HG02610 (cell line): ENCODE measurements around the gene ZCCHC24.

Experiments
- ATAC-seq: cut with Tn5 transposase; IDR thresholded peaks from one replicate; pipeline ENCODE4 v1.9.1; 2021; ENCODE audit warnings: mild to moderate bottlenecking, moderate library complexity; ENCODE audit not compliant: unreplicated experiment

ZCCHC24 gene

DNA sequence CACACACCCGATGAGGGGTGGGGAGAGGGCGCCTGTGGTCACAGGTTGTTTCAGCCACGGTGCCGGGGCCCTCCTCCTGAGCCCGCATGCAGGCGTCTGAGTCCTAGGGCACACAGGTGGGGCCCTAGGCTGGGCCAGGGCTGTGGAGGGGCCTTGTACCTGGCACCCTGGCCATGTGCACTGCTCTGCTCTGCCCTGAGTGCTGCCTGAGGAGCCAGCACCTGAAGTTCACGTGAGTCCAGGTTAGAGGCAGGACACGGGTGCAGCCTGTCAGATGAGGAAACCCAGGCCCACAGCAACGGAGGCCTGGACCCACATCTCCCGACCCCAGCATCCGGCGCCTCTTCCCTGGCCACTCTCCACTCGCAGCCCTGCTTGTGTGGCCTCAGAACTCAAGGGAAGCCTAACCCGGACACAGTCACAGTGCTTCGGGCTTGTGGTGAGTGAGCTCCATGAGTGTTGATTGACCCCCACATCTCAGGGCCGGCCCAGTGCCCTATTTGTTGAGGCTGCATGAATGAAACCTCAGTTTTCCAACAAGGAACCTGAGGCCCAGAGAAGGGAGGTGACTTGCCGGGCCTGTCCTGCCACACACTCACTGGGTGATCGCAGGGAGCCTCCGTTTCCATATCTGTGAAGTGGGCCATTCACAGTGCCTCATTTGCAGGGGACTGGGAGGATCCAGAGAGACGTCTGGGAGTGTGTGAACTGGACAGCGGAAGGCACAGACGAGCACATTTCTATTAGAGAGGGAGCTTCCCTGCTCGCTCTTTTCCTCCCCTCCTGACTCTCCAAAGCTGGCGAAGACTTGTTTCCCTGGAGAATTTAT lies 58.6 kb downstream of the ZCCHC24 start:
- ATAC-seq, result no peak

DNA sequence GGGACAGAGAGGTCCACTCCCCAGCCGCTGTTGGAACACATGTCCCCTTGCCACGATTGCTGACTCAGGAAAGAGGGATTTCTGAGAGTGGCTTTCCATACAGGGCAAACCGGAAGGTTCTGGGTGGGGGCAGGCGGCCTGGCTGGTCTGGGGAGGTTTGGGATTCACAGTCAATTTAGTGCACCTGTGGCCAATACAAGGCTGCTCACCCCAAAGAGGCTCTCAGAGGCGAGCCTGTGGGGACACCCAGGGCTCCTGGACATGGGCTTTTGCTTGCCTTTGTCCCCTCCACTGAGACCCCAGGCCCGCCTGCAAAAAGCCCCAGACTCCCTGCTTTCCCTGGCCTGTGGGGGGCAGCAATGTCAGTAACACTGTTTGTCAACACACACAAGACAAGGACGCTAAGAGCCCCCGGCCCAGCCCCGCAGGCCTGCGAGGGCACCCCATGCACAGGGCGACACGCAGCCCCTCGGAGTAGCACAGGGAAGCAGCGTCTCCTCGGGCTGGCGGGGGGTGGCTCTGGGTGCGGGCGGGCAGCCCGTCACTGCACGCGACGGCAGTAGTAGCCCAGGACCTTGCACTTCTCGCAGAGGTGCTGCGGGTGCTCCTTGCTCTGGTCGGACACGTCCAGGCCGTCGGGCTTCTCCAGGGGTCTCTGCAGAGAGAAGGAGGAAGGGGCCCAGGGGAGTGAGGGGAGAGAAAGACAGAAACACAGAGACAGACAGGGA lies 59.5 kb downstream of the ZCCHC24 start:
- no peak for ATAC-seq

DNA sequence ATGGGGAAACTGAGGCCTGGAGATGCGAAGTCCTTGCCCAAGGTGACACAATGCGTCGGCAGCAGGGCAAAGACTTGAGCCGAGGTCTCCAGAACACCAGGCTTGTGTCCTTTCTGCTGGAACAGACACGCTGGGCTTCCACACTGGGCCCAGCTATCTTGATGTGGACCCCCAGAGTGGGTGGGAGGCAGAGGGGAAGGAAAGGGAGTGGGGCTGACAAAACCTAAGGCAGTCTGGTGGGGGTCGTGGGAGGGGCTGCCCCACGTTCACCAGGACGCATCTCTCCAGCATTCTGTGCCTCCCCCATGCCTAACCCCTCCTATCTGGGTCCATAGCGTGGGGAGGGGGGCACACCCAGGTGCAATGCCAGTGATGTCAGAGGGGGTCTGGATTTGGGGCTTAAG lies 60.0 kb downstream of the ZCCHC24 start:
- no peak for ATAC-seq

DNA sequence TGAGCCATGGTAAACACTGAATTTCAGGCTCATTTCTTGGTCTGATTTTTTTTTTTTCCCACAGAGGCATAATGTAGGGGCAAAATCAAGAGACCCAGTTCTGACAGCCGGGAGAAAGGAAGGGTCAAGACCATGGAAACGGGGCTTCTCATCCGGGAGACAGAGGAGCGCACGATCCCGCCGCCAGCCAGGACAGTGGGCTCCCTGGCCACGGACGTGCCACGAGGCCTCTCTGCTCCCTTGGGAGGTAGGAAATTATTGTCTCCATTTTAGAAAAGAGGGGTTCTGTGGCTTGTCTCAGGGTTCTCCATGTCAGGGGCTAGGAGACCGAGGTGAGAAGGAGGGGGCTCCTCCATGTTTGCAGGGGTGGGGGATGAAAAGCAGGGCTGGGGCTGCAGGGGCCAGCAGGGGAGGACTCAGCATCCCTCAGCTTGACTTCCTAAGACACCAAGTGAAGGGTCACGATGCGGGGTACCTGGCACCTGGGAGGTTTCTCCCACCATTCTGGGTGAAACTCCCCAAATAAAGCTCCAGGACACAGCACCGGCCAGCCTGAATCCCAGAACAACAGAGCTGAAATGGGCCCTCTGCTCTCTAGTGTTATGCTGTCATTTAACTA lies 60.5 kb downstream of the ZCCHC24 start:
- ATAC-seq, result no peak

DNA sequence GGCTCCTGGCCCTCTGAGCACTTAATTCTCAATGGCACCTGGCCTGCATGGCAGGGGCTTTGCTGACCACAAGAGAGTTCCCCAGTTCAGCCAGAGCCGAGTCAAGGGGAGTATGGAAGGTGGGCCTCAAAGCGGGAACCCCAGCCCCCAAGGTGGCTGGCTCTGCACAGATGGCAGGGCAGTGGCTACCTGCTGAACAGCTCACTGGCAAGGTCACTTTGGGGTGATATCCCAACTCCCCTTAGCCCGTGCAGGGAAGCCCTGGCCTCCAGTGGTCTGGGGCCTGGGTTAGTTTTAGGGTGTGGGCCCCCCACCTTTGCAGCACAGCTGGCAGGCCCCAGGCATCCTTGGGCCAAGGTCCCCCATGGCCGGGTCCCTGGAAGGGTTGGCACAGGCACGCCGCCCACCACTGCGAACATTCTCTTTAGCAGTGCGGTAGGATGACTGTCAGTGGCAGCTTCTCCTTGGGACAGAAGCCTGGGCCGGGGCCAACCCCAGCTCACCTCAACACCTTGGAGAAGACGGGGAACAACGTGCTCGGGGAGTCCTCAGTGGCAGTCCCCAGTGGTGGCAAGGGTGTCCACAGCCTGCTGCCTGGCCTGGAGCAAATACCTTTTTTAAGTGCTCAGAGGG lies 61.3 kb downstream of the ZCCHC24 start:
- ATAC-seq, result no peak

DNA sequence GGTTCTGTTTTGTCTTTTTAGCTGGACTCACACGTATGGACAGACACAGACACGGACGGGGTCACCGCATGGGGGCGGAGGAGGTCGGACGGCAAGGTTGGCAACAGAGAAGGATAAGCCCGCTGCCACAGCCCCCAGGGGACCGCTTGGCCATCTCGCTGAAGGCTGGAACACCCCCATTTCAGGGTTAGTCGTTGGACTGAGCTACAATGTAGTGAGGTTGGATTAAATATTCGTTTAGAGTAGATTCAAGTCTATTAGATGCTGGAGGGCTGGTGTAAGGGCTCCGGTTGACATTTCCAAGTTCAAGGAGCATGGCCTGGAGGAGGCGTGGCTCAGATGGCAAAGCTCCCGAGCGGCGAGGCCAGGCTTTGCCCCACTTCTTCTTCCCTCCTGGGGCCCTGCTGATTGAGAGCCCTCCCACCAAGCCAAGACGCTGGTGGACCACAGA lies 62.9 kb downstream of the ZCCHC24 start:
- ATAC-seq, result no peak

DNA sequence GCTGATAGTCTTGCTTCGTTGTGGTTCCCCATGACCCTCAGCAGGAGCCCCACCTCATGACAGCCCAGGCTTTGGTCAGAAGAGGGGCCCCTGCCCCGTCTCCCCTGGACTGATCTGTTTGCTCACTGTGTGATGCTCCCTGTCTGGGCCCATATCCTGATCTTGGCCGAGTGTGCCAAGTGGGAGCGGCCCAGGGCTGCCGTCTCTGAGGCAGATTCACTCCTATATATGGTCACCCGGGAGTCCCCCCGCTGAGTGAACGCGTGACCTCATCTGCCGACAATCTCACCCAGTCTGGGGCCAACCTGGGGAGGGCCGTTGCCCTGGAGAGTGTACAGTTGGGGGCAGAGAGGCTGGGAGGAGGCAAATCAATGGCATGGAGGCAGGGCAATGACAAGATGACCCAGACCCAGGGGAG lies 63.6 kb downstream of the ZCCHC24 start:
- ATAC-seq, result no peak

DNA sequence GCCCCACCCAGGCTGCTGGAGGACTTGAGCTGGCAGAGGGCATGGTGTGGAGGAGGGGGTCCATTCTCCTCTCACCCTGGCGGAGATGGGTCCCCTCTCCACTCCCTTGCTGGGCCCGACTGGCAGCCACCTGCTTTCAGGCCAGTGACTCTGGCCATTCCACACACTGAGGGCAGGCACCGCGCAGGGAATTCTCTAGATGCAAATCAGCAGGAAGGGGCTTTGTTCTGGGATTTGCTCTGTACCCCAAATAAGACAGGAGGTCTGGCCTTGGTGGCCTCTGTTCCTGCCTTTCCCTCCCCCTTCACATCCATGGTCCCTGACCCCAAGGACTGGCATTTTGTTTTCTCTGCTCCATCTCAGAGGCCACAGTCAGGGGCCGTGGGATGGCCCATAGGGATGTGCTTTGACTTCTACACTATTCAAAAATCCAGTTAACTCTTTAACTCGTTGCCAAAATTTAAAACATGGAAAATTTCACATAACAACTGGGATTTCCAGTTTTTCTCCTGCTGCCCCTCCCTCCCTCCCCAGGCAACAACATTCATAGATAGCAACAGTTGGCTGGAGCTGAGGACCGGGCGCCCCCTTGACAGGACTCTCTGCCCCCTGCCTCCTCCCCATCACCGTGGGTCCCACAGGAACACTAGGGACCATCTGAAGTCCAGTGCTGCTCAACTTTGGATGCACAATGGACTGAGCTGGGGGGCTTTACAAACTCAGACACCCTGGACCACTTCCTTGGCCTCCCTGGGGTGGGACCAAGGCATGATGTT lies 64.3 kb downstream of the ZCCHC24 start:
- no peak for ATAC-seq

DNA sequence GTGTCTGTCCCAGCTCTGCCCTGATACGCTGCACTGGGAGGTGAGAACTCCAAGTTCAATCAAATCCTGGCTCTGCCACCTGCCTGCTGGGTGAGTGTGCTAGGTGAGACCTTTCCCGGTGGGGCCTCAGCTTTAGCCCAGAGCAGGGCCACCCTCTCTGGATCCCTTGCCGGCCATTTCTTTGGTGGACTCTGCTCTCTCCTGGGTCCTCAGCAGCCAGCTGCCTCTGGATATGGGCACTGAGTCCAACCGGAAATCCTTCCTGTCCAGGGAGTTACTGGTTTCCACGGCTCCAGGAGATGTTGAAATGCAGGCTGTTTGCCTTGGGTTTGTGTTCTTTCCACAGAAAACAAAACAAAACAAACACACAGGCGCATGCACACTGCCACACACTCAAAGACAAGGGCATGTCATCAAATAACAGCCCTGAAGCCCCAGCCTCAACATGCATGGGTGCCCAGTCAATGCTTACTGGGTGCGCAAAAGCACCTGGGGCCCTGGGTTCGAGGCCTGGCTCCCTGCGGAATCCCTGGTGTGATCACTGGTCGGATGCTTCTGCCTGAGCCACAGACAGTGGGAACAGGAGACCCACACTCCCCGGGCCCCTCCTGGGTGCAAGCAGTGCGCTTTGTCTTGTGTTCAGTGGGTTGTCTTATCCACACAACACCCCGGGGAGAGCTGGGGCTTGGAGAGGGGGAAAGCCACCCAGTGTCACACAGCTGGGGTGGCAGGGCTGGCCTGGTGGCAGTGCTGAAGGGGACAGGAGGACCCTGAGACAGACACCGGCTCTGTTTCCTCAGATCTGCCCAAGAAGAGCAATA lies 65.1 kb downstream of the ZCCHC24 start:
- no peak for ATAC-seq

DNA sequence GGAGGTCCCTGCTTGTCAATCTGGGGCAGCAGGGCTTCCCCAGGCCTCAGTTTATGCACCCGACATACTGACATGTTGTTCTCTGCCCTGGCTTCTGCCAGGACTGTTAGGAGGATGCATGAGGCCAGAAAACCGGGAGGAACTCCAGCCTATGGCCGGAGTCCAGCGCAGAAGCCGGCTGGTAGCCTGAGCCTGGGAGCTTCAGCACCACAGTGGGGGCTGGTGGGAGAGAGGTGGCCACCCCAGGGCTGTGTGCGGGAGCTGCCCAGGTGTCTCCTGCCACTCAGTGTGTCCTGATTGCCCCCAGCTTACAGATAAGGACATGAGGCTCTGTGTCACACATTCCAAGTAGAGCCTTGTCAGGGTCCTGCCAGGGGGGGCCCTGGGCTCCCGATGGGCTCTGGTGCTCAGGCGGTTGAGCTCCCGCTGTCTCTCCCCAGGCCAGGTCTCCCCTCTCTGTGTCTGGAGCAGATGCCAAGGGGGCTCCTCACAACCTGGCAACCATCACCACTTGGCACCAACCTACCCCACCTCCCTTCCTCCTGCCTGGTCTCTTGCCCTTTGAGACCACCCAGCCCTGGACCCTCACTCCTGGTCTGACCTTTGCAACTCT lies 65.8 kb downstream of the ZCCHC24 start:
- no peak for ATAC-seq

DNA sequence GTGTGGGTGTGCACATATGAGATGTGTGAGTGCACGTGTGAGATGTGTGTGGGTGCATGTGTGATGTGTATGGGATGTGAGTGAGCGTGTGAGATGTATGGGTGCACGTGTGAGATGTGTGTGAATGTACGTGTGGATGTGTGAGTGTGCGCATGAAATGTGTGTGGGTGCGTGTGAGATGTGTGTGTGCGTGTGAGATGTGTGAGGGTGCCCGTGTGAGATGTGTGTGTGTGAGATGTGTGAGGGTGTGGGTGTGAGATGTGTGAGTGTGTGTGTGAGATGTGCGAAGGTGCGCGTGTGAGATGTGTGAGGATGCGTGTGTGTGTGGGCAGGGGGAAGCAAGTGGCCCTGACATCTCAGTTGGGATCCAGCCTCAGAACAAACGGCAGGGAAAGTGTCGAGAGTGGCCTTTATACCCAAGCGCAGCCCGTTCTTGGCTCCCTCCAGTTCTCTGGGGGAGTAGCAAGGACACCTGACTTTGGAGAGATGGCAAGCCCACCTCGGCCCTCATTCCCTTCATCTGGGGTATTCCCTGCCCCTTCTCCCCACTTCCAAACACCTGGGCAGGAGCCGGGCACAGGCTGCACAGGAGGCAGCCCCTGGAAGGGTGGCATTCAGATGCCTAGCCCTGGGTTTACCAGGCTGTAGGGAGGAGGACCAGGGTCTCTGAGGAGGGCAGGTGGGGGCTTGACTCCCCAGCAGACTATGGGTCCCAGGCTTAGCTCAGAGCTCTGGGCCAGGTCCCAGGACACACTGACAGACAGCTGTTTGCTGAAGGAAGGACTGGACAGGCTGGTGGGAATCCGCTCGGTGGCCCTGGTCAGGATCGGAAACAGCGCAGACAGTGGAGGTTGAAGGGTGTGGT lies 66.5 kb downstream of the ZCCHC24 start:
- ATAC-seq, result no peak

DNA sequence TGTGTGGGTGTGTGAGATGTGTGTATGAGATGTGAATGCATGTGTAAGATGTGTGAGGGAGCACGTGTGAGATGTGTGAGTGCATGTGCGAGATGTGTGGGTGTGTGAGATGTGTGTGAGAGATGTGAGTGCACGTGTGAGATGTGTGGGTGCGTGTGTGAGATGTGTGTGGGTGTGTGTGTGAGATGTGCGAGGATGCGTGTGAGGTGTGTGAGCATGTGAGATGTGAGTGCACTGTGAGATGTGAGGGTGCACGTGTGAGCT lies 67.1 kb downstream of the ZCCHC24 start:
- no peak for ATAC-seq

DNA sequence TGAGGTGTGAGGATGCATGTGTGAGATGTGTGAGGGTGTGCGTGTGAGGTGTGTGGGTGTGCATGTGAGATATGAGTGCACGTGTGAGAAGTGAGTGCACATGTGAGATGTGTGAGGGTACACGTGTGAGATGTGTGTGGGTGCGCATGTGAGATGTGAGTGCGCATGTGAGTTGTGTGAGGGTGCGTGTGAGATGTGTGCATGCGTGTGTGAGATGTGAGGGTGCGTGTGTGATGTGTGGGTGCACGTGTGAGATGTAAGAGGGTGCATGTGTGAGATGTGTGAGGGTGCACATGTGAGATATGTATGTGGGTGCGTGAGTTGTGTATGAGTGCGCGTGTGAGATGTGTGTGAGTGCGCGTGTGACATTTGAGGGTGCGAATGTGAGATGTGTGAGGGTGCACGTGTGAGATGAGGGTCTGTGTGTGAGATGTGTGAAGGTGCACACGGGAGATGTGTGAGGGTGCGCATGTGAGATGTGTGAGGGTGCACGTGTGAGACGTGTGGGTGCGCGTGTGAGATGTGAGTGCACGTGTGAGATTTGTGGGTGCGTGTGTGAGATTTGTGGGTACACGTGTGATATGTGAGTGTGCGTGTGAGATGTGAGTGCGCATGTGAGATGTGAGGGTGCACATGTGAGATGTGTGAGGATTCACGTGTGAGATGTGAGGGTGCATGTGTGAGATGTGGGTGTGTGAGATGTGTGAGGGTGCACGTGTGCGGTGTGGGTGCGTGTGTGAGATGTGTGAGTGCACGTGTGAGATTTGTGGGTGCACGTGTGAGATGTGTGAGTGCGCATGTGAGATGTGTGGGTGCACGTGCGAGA lies 67.7 kb downstream of the ZCCHC24 start:
- ATAC-seq, result no peak

DNA sequence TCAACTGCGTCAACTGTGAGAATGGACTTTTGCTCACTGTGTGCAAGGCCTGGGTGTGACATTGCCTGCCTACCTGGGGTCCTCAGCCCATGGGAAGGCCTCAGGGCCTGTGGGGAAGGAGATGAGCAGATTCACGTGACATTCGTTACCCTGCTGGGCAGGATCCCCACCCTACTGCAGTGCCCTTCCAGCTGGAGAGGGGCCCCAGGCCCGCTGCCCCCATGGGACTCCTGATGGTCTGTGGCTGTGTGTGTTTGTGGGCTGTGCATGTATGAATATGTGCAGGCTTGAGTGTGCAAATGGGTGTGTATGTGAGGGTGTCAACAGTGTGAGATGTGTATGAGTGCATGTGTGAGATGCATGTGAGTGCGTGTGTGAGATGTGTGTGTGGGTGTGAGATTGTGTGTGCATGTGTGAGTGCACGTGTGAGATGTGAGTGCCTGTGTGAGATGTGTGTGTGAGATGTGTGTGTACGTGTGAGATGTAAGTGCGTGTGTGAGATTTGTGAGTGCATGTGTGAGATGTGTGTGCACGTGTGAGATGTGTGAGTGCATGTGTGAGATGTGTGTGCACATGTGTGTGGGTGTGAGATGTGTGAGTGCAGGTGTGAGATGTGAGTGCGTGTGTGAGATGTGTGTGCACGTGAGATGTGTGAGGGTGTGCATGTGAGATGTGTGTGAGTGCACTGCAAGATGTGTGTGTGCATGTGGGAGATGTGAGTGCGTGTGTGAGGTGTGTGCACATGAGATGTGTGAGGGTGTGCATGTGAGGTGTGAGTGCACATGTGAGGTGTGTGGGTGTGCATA lies 68.5 kb downstream of the ZCCHC24 start:
- no peak for ATAC-seq

DNA sequence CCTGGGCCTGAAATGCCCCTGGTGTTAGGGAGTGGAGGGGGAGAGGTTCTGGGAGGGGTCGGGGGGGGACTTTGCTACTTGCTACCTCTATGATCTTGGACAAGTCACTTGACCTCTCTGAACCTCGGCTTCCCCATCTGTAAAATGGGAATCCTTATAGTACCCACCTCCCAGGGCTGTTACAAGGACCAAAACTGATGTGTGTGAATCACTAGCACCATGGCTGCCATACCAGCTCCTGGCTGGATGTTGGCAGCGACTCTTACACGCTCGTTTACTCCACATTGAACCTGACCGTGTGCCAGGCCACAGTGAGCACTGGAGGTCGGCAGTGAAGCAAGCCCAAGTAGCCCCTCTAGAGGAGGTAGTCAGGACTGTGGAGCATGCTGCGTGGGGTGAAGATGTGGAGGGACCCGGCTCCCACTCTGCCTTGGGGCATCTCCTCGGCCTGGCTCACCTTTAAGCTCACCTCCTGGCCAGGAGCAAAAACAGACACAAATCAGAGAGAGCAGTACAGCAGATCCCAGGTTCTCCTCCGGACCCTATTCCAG lies 69.3 kb downstream of the ZCCHC24 start:
- no peak for ATAC-seq

DNA sequence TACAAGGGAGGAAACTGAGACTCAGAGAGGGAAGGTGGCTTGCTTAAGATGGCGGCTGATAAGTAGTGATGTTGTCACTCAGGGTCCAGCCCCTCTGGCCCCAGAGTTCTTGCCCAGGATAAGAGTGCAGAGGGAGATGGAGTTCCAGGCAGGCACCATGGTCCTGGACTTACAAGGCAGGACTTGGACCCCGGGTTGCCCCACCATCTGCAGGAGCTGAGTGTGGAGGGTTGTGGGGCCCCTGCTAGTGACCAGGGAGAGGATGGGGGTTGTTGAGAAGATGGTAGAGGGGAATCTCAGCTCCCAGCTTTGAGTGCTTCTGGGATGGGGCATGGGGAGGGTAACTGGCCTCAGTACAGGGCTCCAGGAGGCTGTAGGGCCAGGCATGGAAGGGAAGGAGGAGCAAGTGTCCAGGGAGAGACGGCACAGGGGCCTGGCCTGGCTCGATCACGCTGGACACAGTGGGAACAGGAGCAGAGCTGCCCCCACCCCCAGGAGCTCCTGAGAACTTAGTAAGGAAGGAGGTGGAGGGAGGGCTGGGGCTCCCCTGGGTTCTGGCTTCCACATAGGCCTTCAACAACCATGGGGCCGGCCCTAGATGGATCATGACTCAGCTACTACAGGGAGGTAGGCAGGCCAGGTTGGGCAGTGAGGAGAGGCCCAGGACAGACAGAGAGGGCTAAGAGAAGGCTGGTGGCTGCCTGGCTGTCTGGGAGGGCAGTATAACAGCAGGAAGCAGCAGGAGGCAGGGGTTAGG lies 69.9 kb downstream of the ZCCHC24 start:
- ATAC-seq, result no peak
